ENCODE data around the gene VMAC.
A peak's percentile ranks its signal among the peaks of the same experiment; 100 is the strongest.
"Not testable (repeated sequence)": the region's sequence is repeated elsewhere in the genome, so short reads cannot be mapped to it uniquely, and the experiment has no call there.

Gene VMAC, protein sequence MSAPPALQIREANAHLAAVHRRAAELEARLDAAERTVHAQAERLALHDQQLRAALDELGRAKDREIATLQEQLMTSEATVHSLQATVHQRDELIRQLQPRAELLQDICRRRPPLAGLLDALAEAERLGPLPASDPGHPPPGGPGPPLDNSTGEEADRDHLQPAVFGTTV

GRCh38 chr19:5904352-5905113 lies at the start of gene VMAC:
Gene VMAC (plus strand): TSS chr19:5904872. CDS start chr19:5904891, 19 bp downstream.
- DNase-seq (ENCODE audit: low read depth), result peak; percentile 97

- not testable (repeated sequence) for DNase-seq (ENCODE audit: low read depth)
These were observed 49.5 kb upstream of the VMAC start for GRCh38 chr19:5855151-5855550.

- DNase-seq (ENCODE audit: low read depth), result no peak
These were observed 47.2 kb upstream of the VMAC start for GRCh38 chr19:5857203-5858081.

GRCh38 chr19:5863030-5863665 lies 41.5 kb upstream of the VMAC start:
- no peak for DNase-seq (ENCODE audit: low read depth)

GRCh38 chr19:5864013-5864720 lies 40.5 kb upstream of the VMAC start:
- DNase-seq (ENCODE audit: low read depth), result no peak

GRCh38 chr19:5864725-5865486 lies 39.8 kb upstream of the VMAC start:
- no peak for DNase-seq (ENCODE audit: low read depth)

GRCh38 chr19:5865772-5866171 lies 38.9 kb upstream of the VMAC start:
- DNase-seq (ENCODE audit: low read depth), result no peak

GRCh38 chr19:5867201-5868136 lies 37.2 kb upstream of the VMAC start:
- DNase-seq (ENCODE audit: low read depth), result no peak

DNA sequence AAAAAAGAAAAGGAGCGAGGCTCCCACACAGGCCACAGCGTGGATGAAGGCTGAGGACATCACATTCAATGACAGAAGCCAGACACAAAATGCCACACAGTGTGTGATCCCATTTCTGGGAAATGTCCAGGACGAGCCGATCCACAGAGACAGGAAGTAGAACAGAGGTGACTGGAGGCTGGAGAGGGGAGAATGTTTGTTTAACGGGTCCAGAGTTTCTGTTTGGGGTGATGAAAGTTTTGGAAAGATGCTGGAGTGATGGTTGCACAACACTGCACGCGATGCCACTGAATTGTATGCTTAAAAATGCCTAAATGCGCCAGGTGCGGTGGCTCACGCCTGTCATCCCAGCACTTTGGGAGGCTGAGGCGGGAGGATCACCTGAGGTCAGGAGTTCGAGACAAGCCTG lies 33.7 kb upstream of the VMAC start:
- DNase-seq (ENCODE audit: low read depth), result no peak

DNA sequence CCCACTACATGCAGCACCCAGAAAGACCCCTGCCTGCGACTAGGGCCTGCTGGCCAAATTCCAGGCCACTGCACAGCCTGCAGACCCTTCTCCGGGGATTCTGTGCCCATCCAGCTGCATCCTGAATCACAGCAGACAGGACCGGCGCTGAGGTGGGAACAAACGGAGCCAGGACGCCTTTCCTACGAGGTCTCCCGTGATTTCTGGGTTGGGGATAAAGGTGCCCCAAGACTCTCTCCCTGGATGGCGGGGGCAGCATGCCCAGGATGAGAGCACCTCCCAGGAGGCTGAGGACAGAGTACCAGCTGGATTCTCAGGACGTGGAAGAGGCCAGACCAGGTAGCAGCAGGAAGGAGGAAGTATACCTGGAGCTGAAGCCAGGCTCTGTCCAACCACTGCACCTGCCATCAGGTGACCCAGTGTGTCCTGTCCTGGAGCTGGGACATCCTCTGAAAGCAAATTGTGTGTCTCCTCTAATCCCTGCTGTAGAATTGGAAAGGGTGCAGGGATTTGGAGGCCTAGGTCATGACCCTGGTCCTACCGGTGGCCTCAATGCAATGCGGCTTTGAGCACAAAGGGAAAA lies 31.0 kb upstream of the VMAC start:
- DNase-seq (ENCODE audit: low read depth), result no peak

GRCh38 chr19:5874496-5874895 lies 30.2 kb upstream of the VMAC start:
- not testable (repeated sequence) for DNase-seq (ENCODE audit: low read depth)

DNA sequence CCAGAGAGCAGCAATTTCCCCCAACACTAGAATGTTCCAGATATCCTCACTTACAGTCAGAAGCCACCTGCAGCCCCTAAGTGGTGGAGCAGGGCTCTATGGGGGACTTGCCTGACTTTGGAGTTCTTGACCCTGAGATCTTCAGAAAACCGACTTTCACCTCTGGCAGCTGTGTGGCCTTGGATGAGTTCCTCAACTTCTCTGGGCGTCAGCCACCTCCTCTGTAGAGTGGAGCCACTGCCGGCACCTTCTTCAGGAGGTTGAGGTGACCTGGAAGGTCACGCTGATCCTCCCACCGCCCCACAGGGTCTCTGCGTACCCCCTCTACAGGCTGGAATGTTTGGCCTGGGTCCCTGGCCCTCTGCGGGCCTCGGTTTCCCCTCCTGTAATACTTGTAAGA lies 27.2 kb upstream of the VMAC start:
- DNase-seq (ENCODE audit: low read depth), result no peak

- no peak for DNase-seq (ENCODE audit: low read depth)
These were observed 26.8 kb upstream of the VMAC start for GRCh38 chr19:5877882-5878281.

GRCh38 chr19:5880196-5880595 lies 24.5 kb upstream of the VMAC start:
- DNase-seq (ENCODE audit: low read depth), result no peak

GRCh38 chr19:5880604-5881078 lies 24.0 kb upstream of the VMAC start:
- DNase-seq (ENCODE audit: low read depth), result no peak

- DNase-seq (ENCODE audit: low read depth), result no peak
These were observed 23.0 kb upstream of the VMAC start for GRCh38 chr19:5881543-5882299.

DNA sequence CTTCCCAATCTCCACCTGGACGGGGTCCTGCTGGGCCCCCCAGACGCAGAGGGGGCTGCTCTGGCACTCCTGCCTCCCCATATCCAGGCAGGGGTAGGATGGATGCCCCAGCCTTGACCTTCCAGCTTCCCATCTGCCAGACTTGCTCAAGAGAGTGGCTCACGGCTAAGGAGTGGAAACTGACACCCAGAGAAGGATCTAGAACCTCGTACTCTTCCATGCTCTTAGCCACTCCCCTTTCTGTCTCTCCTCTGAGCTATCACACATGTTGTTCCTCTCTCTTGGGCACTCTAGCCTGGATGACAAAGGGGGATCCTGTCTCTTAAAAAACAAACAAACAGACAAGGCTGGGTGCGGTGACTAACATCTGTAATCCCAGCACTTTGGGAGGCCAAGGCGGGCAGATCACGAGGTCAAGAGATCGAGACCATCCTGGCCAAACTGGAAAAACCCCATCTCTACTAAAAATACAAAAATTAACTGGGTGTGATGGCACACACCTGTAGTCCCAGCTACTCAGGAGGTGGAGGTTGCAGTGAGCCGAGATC lies 22.2 kb upstream of the VMAC start:
- no peak for DNase-seq (ENCODE audit: low read depth)
